GM19468 (cell line): ENCODE results near the gene CA12.
"Not testable (repeated sequence)": the region's sequence is repeated elsewhere in the genome, so short reads cannot be mapped to it uniquely, and the experiment has no call there.

Source experiments
- ATAC-seq: cut with Tn5 transposase; IDR thresholded peaks from one replicate; pipeline ENCODE4 v1.9.1; 2021; ENCODE audit warnings: mild to moderate bottlenecking, moderate library complexity, moderate number of reproducible peaks; ENCODE audit not compliant: unreplicated experiment; ENCODE audit errors: extremely low read depth

Gene CA12

DNA sequence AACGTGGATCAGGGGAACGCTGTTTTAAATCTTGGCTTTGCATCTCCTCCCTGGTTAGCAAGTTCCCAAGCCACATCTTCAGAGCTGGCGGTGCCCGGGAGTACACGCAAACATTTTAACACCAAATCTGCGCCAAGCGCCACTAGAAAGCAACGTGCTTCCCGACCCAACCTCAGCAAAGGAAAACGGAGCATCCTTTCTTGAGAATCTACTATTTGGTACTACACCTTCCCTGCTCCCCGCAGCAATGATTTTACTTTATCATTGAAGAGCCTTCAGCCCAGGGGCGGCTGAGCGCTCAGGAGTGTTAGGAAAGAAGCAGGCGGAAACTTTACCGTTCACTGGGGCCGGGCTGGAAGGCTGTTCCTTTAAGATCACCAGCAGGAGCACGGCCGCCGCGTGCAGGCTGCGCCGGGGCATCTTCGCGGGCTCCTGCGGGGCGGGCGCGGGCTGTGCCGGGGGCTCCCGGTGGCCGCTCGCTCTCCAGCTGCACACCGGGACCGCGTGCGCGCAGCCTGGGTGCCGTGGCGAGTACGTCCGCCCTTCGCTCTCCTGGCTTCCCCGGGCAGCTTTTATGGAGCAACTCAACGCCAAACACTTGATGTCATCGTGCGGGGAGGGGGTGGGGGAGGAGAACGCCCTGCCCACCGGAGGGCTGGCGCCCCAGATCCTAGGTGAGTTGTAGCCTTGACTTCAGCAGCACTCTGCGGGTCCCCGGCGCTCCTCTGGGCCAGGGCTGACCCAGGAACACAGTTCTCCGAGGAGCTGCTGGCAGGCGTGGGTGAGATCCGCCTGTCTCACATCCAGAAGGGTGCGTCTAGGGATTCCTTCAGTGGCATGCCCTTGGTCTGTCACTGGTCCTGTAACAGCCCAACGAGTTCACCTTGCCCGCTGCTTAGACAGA, at the start of gene CA12:
CA12 (minus strand) TSS at position 546 of the 904 bp plus-strand sequence; CDS start at position 420, 126 bp downstream.
- no peak for ATAC-seq

DNA sequence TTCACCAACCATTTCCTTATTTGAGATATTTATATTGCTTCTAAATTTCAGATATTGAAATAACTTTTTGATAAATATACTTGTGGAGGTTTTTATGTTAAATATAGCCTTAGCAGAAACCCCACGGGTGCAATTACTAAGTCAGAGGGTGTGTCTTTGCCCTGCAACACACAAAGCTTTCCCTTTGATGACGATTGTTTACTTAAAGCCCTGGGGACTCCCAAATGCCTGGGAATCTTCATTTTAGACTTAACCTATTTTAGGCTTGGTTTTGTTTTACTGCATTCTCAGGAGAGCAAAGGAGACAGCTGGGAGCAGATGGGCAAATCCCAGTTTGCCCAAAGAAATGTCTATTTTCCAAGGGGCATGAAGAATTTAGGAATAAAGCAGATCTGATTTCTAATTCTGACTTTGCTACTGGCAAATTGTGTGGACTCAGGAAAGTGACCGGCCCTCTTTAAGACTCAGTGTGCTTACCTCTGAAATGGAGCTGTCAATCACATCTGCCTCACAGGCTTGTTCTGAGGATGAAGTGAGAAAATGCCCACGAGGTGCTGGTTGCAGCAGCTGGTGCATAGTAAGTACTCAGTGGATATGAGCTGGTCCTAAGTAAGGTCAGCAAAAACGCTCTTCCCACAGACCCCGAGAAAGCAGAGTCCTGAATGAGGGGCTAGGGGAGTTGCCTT, 49.3 kb upstream of the CA12 start:
- ATAC-seq: no peak

DNA sequence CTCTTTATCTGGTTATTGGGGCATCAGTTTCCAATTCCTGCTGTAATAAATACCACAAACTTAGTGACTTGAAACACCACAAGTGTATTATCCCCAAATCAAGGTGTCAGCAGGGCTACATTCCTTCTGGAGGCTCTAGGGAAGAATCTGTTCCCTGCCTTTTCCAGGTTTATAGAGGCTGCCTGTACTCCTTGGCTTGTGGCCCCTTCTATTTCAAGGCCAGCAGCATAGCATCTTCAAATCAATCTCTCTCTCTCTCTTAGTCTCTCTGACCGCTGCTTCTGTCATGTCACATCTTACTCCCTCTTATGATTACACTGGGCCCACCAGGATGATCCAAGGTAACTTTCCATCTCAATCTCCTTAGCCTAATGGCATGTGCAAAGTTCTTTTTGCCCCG, 44.9 kb upstream of the CA12 start:
- ATAC-seq: no peak

DNA sequence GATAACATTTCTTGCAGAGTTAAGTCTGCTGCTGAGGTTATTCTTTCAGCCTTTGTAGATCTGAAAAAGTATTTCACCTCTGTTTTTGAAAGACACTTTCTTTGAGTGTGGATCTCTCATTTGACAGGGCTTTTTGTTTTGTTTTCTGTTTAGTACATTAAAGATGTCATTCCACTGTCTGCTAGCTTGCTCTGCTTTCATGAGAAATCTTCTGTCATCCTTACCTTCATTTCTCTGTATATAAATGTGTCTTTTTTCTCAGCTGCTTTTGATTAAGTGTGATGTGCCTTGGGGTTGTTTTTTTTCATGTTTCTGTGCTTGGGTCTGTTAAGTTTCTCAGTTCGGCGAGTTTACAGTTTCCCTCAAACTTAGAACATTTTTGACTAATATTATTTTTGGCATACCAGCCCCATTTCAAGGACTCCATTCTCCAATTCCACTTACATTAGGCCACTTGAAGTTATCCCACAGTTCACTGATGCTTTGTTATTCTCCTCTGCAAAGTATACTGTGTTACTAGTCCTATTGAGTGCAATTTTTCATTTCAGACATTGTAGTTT, 43.9 kb upstream of the CA12 start:
- ATAC-seq: no peak

DNA sequence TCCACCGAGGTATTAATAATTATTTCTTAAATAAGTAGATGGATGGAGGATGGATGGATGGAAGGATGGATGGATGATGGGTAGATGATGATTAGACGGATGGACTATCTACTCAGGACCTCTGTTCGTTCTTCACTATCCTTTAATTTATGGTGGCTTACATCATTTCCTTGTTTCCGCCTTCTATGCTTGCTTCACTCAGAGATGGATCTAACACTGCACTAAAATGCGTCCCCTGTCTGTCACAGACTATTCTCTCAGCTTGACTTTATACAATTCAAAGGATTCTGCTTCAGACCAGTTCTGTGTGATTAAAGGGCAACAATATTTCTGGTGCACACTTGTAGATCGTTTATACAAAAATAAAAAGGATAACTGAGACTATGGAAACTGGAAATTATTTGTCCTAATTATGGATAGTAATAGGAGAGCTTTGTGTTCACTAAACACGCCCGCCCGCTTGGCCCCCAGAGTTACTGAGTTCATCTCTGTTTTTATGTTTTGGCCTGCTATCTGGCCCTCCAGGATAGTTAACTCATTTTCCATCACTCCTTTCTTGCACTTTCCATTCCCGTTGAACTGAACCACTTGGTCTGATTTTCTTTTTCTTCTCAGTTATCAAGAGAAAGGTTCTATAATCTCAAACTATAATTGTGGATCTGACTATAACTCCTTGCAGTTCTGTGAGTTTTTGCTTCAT, 41.4 kb upstream of the CA12 start:
- no peak for ATAC-seq

DNA sequence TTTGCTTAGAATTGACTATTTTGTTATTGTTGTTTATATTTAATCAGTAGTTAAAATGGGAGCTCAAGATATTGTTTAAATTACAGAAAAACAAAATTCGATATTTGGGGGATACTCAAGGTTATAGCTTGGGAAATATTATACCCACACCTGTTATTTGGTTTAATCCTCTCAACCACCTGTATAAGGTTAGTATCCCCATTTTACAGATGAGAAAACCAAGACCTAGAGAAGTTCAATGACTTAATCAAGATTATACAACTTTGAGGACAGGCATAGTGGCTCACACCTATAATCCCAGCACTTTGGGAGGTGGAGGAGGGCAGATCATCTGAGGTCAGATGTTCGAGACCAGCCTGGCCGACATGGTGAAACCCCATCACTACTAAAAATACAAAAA, 39.8 kb upstream of the CA12 start:
- ATAC-seq: no peak

DNA sequence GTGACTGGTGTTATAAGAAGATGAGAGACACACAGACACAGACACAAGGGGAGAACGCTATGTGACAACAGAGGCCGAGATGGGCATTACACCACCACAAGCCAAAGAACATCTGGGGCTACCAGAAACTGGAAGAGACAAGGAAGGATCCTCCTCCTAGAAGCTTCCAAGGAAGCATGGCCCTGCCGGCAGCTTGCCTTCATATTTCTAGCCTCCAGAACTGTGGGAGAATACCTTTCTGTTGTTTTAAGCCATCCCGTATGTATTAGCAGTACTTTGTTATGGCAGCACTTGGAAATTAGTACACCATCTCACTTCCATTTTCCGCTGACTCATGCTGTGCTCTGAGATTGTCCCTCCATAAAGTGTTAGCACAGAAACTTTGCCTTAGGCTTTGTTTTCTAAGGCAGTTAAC, 38.7 kb upstream of the CA12 start:
- no peak for ATAC-seq

DNA sequence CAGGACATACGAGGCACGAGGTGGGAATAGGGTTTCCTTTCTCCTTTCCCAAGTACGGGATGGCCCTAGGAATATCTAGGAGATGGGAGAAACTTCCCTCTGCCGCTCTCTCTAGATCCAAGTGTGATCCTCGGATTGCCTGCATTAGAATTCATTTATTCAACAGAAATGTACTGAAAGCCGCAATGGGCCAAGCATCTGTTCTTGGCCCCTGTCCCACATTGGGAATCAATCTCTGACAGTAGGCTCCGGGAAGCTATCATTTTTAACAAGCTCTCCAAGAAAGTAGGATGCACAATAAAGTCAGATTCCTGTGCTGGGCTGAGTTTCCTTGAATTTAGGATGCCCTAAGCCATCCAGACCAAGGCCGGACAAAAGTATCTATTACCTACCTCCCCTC, 37.2 kb upstream of the CA12 start:
- no peak for ATAC-seq

DNA sequence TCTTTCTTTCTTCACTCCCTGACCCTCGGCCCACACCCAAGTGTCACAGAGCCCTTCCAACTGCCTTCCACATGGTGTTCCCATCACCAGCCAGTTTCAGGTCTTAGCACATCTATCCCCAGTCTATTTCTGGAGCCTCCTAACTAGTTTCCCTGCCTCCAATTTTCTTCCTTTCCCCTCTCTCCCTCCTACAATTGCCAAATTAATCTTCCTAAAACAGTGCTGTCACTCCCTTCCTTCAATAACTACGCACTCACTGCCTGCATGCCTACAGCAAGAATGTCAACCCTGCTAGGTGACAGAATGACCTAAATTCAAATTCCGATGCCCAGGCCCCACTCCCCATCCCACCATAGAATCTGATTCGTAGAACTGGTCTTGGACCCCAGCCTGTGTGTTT, 36.1 kb upstream of the CA12 start:
- ATAC-seq: no peak

DNA sequence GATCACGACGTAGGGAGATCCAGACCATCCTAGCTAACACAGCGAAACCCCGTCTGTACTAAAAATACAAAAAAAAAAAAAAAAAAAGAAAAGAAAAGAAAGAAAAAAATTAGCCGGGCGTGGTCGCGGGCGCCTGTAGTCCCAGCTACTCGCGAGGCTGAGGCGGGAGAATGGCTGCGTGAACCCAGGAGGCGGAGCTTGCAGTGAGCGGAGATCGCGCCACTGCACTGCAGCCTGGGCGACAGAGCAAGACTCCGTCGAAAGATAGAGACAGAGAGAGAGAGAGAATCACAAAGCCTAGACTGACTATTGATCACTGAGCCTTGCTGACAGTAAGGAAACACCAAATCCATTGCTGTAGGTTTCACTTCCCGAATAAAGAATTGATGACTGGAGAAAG, 35.6 kb upstream of the CA12 start:
- not testable (repeated sequence) for ATAC-seq

DNA sequence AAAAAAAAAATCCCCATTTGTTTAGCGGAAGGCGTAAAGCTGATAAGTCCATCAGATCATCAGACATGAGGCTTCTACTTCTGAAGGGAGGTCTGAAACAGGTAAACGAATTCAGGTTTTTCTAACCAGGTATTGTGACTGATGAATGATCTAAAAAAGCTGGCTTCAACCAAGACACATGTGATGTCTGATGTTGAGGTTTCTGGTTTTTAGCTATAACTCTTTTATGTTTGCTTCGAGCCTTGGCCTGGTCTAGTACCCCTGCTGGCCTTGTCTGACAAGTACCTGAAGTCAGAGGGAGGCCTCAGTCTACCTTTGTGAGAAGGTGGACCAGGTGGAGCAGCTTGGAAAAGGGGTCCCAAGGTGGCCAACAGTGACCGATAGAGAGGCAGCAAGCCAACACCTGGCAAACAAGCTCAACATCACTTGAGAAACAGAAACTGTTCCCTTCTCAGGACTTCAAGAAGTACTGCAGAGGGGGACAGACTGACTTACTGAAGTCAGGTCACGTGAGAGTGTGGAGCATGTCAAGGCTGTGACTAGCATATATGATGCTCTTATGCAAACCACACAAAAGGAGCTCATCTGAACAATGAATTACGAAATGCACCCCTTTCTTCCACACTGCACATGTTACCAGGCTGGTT, 33.0 kb upstream of the CA12 start:
- no peak for ATAC-seq

DNA sequence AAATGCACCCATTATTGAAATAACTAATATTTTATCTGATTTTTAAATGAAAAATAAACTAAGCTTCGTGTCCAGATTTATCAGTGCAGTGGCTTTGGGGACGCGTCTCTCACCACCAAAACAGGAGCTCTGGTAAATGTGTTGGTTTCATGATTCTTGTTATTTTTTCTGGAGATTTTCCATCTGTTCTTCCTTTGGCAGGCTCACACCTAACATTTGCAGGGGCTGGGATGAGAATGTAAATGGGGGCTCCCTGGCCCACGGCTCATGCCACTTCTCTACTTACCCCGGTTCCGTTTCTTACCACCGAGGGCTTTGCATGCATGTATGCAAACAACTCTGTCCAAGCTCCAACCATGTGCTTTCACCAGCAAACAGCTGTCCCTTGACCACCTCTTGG, 30.9 kb upstream of the CA12 start:
- ATAC-seq: no peak

DNA sequence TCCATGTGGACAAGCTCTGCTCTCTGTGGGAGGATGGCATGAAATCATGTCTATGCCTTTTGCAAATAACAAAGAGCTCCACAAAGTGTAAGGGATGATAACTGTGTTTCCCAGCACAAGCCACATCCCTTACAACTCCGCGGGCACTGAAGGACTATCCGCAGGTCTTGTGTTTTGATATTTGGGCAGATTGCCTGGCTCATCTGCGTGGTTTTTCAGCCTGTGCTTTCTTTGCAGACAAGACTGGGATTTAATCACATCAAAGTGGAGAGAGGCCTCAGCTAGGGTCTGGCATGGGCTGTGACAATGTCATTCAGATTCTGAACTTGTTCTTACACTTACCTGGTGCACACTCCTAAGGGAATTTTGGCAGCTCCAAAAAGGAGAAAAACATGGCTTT, 30.2 kb upstream of the CA12 start:
- ATAC-seq: no peak

DNA sequence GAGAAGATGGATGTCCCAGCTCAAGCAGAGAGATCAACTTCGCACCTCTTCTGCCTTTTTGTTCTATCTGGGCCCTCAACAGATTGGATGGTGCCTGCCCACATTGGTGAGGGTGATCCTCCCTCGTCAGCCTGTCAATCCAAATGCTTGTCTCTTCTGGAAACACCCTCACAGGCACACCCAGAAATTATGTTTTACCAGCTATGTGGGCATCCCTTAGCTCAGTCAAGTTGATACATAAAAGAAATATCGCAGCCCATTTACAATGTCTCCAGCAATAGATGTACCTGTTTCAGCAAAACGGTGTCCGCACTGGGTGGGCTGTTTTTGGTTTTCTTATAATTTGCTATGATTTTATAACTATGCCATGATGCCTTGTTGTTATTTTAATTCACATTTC, 27.5 kb upstream of the CA12 start:
- no peak for ATAC-seq

DNA sequence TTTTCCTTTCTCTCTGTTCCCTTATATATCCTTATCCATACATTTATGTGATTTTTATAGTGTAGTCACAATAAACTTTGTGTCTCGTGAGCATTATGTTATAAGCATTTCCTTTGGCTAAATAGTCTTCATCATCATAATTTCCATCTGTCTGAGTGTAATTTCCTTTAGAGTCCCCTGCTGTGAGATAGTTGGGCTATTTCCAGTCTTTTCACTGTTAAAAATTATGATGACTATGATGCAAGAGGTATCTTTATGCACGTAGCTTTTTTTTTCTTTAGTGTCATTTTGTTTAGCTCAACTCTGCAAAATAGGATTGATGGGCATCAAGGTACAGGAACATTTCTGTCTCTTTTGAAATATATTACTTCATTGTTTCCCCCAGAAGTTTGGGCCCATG, 26.9 kb upstream of the CA12 start:
- ATAC-seq: no peak

DNA sequence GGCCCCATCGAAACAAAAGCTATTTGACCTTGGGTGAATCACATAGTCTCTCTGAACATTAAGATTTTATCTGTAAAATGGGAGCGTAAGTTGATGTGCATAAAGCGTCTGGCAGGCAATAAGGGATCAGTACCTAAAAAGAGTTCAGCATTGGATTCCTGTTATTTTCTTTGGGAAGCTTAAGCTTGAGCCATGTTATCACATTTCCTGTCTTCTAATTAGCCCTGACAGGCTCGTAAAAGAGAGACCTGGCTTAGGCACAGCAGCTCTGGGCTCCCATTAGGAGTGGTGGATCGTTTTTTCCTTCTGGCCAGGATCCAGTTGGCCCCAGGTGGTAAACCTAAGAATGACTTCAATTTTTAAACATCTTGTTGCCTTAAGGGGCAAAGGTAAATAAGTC, 26.0 kb upstream of the CA12 start:
- no peak for ATAC-seq

DNA sequence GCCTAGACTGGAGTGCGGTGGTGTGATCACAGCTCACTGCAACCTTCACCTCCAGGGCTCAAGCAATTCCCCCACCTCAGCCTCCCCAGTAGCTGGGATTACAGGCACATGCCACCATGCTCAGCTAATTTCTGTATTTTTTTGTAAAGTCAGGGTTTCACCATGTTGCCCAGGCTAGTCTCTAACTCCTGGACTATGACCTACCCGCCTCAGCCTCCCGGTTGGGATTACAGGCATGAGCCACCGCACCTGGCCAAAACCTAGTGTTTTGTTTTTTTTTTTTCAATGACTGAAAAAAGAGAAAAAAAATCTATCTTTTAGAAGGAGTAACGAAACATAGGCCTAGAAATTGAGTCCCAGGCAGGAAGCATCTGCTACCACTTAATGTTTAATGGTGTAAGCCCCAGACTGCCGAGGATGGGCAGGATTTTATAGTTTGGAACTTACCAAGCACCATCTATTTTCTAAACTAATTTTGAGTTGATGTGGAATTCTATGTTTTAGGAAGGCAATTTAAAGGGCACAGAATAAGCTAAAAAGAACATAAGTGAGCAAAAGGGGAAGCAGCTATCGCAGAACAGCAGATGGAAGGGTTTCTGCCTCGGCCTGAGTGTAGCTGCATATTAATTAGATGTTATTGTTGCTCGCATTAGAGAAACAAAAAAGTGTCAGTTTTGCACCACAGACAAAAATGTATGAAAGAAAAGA, 24.2 kb upstream of the CA12 start:
- no peak for ATAC-seq

DNA sequence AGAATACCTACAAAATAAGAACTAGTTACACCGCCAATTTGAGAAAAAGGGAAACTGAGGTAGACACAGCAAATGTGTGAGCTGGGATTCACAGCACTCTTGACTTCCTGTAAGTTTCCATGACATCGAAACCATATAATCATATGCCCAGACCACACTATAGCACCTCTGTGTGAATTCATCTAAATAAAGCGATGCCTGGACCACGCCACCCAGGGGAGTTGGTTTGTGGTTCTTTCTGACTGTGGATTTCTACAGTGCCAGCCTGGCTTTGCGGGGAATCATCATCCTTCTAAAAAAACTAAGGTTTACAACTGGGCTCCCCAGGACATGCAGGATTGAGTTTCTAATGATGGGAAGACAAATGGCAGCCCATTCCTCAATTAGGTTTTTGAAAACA, 23.5 kb upstream of the CA12 start:
- no peak for ATAC-seq

DNA sequence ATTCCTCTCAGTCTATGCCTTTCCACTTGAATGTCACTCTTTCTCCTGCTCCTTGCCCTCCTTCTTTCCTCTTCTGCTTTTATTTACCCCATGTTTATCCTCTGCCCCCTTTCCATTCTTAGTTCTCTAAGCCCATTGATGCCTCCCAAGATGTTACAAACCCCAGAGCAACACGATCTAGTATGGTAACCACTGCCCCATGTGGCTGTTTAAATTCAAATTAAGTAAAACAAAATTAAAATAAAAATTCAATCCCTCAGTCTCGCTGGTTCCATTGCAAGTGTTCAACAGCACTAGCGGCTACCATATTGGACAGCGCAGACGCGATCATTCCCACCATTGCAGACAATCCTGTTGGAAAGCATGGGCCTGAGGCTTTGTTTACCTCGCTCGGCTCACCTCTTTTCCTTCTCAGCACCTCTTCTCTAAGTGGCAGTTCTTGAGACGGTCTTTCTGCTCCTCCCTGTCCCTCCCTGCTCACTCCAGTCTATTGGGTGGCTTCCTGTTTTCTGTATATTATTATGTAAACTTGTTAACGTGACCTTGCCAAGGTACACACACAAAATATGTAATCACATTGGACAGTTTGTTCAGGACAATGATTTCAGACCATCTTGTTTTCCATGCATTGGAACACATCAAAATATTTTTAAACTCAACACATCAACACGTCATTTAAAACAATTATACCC, 21.8 kb upstream of the CA12 start:
- ATAC-seq: no peak
